Kidney (tissue), 14 donors: ENCODE data around the gene TMTC1. TPM values are rescaled to one million over a fixed set of nuclear protein-coding genes. Genes with fewer than 3 reads are reported as not detected.

ENCODE experiments used
- DNase-seq, 5 donors: peaks; one replicate each; pipeline ENCODE4 v3.0.0-alpha.2; 2013 to 2020
- FAIRE-seq: peaks from 2 replicates; lab custom pipeline; 2012; peaks lifted over from hg19 to GRCh38; lab: Jason Lieb, UNC
- H3K27ac ChIP-seq, 2 donors: one replicate each; pipeline ENCODE4 v1.7.0; 2013; ENCODE audit warnings: low read depth in 2 of 2, low read length in 2 of 2, inconsistent platforms in 1 of 2
- H3K27me3 ChIP-seq: one replicate; pipeline ENCODE4 v1.7.1; 2013; ENCODE audit warnings: low read length, inconsistent platforms; ENCODE audit not compliant: control insufficient read depth, insufficient read depth
- H3K36me3 ChIP-seq, 3 donors: one replicate each; pipeline versions ENCODE4 v1.7.0 to v1.7.1; 2013; ENCODE audit warnings: low read length in 3 of 3, control low read depth in 1 of 3, inconsistent platforms in 1 of 3; ENCODE audit not compliant: insufficient read depth in 3 of 3, control insufficient read depth in 2 of 3
- H3K4me1 ChIP-seq, 3 donors: one replicate each; pipeline versions ENCODE4 v1.7.0 to v1.7.1; 2013; ENCODE audit warnings: low read length in 3 of 3, inconsistent platforms in 1 of 3, low read depth in 1 of 3; ENCODE audit not compliant: control insufficient read depth in 2 of 3, insufficient read depth in 2 of 3
- H3K4me3 ChIP-seq, 3 donors: one replicate each; pipeline versions ENCODE4 v1.7.0 to v1.8.1; 2013; ENCODE audit warnings: low read length in 3 of 3, control low read depth in 1 of 3, inconsistent platforms in 1 of 3
- H3K9ac ChIP-seq, 3 donors: one replicate each; pipeline versions ENCODE4 v1.7.0 to v1.7.1; 2013; ENCODE audit warnings: low read length in 3 of 3, control low read depth in 1 of 3, inconsistent platforms in 1 of 3
- H3K9me3 ChIP-seq, 3 donors: one replicate each; pipeline versions ENCODE4 v1.7.0 to v1.7.1; 2013; ENCODE audit warnings: low read length in 3 of 3, control low read depth in 1 of 3, inconsistent platforms in 1 of 3; ENCODE audit not compliant: control insufficient read depth in 2 of 3, insufficient read depth in 1 of 3
- CTCF ChIP-seq: IDR thresholded peaks from 3 replicates; pipeline ENCODE4 v1.5.1; 2012; ENCODE audit warnings: mild to moderate bottlenecking, moderate library complexity, borderline replicate concordance; ENCODE audit not compliant: insufficient read depth; ENCODE audit errors: extremely low read depth
- intact Hi-C: fragments of 100-400 bp; cut with DNase I; formaldehyde crosslinking; loops from one replicate; pipeline ENCODE4 v1.11.1; 2022
- polyA plus RNA-seq: library from polyadenylated mRNA; stranded (reverse); fragments of 350-450 nt; fragmentation: Illumina TruSeq; extraction: RNeasy Lipid Tissue Mini Kit (QIAGEN cat#74804); gene quantifications from one replicate; pipeline ENCODE4 v1.2.3, GENCODE V29; 2014; ENCODE audit warnings: low read depth, low replicate concordance; ENCODE audit not compliant: insufficient read depth
- total RNA-seq: library from RNA; stranded (reverse); fragmentation: NEBNext Ultra II Directional; extraction: Animal tissue kit (Norgen Biotek cat#: 25700); gene quantifications from one replicate; pipeline ENCODE4 v1.2.1, GENCODE V29; 2021
- donor health status: control.
- donor health status: control.
- donor health status: control.
- donor health status: control.
- donor health status: control.
- donor health status: DM: yes; HTN: yes; CAD: no.
- donor health status: Normal renal cell carcinoma (clear cell type).

TMTC1 gene
- total and polyA plus RNA-seq, 2 donors from 2014 or later, result 10.9 to 58.8 TPM

- no peaks in the 10 kb centered on the region for H3K27me3 ChIP-seq
- intact Hi-C loops, result no loop called here
- peaks cover 0 to 2% (median 0%) of the 10 kb centered on the region in 3 donors for H3K9me3 ChIP-seq
- FAIRE-seq, result no peak
- no peak for DNase-seq
- TF ChIP-seq CTCF, result no peak
- peaks cover 0 to 2% (median 2%) of the 10 kb centered on the region in 3 donors for H3K36me3 ChIP-seq
- H3K4me3 ChIP-seq, result peak overlapping the region in 1 of 3 donors; percentile 16
- H3K9ac ChIP-seq, result no peak overlapping the region
- no peak overlapping the region for H3K27ac ChIP-seq
- H3K4me1 ChIP-seq, result no peaks in the 10 kb centered on the region
These were observed 8.4 kb upstream of the TMTC1 start for GRCh38 chr12:29792132-29792531.

- no peak for FAIRE-seq
- peaks cover 0 to 3% (median 0%) of the 10 kb centered on the region in 3 donors for H3K4me1 ChIP-seq
- H3K27me3 ChIP-seq, result no peaks in the 10 kb centered on the region
- H3K4me3 ChIP-seq, result peak overlapping the region; percentile 56 to 83 (median 77)
- no peaks in the 10 kb centered on the region for H3K36me3 ChIP-seq
- no peak for TF ChIP-seq CTCF
- H3K27ac ChIP-seq, result peak overlapping the region; percentile 56 to 81
- intact Hi-C loops, result no loop called here
- H3K9ac ChIP-seq, result peak overlapping the region; percentile 56 to 68 (median 61)
- DNase-seq, result peak; percentile 62 to 84 (median 71)
- H3K9me3 ChIP-seq, result peaks cover 0 to 6% (median 0%) of the 10 kb centered on the region in 3 donors
These were observed 620 bp downstream of the TMTC1 start for GRCh38 chr12:29782871-29783772.

GRCh38 chr12:29782285-29782870 lies 1.4 kb downstream of the TMTC1 start:
- FAIRE-seq, result no peak

More at GRCh38 chr12:29782285-29782870, 1.4 kb downstream of the TMTC1 start:
- Histone ChIP-seq H3K4me1 (peaks cover 0 to 3% (median 0%) of the 10 kb centered on the region in 3 donors), H3K4me3 (peak overlapping the region; percentile 56 to 83 (median 77)), H3K9me3 (peaks cover 0 to 6% (median 0%) of the 10 kb centered on the region in 3 donors), H3K27ac (peak overlapping the region; percentile 56 to 81), H3K9ac (peak overlapping the region in 2 of 3 donors; percentile 56 to 61), H3K36me3 (no peaks in the 10 kb centered on the region), H3K27me3 (no peaks in the 10 kb centered on the region)
- TF ChIP-seq CTCF, result no peak
- peak in 2 of 5 donors; percentile 66 to 69 for DNase-seq
- intact Hi-C loops, result no loop called here
